ENCODE measurements around the gene RHBDF2.

- TF ChIP-seq CTCF (optimal IDR thresholded peaks at IDR 0.05 in 1 of 3, IDR thresholded peaks at IDR 0.05 in 1 of 3, conservative IDR thresholded peaks at IDR 0.05 in 1 of 3; ENCODE audit: extremely low read depth in 1 of 3, insufficient read depth in 2 of 3, low read length in 3 of 3) (no peak), EZH2 (IDR thresholded peaks at IDR 0.05; ENCODE audit: low read length) (no peak)
Measured at GRCh38 chr17:76428511-76428910, 72.7 kb downstream of the RHBDF2 start.

All from keratinocyte (primary cell).